Transverse colon (tissue), 4 donors: Measurements from ENCODE around the gene WASL. TPM values are rescaled to one million over a fixed set of nuclear protein-coding genes. Genes with fewer than 3 reads are reported as not detected.

Experiments used
- DNase-seq: peaks from one replicate; pipeline ENCODE4 v3.0.0-alpha.2; 2019
- H3K27ac ChIP-seq, 4 donors: fragments of 200-600 bp; sonication (generic); 2 replicates each; pipeline ENCODE4 v1.5.1; 2016 to 2018; ENCODE audit warnings: inconsistent platforms in 4 of 4
- H3K27me3 ChIP-seq: fragments of 200-600 bp; sonication (generic); 2 replicates; pipeline ENCODE4 v1.5.1; 2017; ENCODE audit warnings: inconsistent platforms
- H3K36me3 ChIP-seq, 4 donors: fragments of 200-600 bp; sonication (generic); 2 replicates each; pipeline ENCODE4 v1.5.1; 2017 to 2019; ENCODE audit warnings: inconsistent platforms in 4 of 4
- H3K4me1 ChIP-seq, 4 donors: fragments of 200-600 bp; sonication (generic); 2 replicates each; pipeline ENCODE4 v1.5.1; 2017 to 2020; ENCODE audit warnings: inconsistent platforms in 4 of 4
- H3K4me3 ChIP-seq, 4 donors: fragments of 200-600 bp; sonication (generic); 1 replicate in 1 of 4; 2 replicates in 3 of 4; pipeline versions ENCODE4 v1.5.1 to v1.6.1; 2017 to 2019; ENCODE audit warnings: inconsistent platforms in 4 of 4
- H3K9me3 ChIP-seq, 2 donors: fragments of 200-600 bp; sonication (generic); 2 replicates each; pipeline ENCODE4 v1.5.1; 2017 to 2019; ENCODE audit warnings: inconsistent platforms in 2 of 2
- CTCF ChIP-seq, 5 experiments: fragments of 200-600 bp in 3 of 5; fragments of 450-650 bp in 2 of 5; sonication (generic) in 3 of 5; IDR thresholded peaks; 1 replicate in 2 of 5; 2 replicates in 3 of 5; pipeline ENCODE4 v1.5.1; 2016 to 2017; ENCODE audit warnings: antibody characterized with exemption in 5 of 5, inconsistent platforms in 3 of 5, mild to moderate bottlenecking in 2 of 5, moderate library complexity in 1 of 5
- EP300 ChIP-seq: sonication (generic); formaldehyde crosslinking; IDR thresholded peaks from one replicate; pipeline ENCODE4 v1.6.1; 2017; ENCODE audit warnings: antibody characterized with exemption, low read depth
- POLR2A ChIP-seq: fragments of 450-650 bp; IDR thresholded peaks from one replicate; pipeline ENCODE4 v1.6.1; 2016; ENCODE audit warnings: antibody characterized with exemption, mild to moderate bottlenecking, moderate library complexity
- POLR2AphosphoS5 ChIP-seq, 3 donors: sonication (generic); formaldehyde crosslinking; IDR thresholded peaks; one replicate each; pipeline ENCODE4 v1.6.1; 2016; ENCODE audit warnings: antibody characterized with exemption in 3 of 3
- WGBS, 2 donors: methylation state at CpG; one replicate each; pipeline ENCODE4 v1.1.5; 2018; ENCODE audit warnings: low coverage in 1 of 2; 5-methylcytosine and 5-hydroxymethylcytosine counted together
- in situ Hi-C, 4 donors: fragments of 200-750 bp; cut with MboI; loops; one replicate each; pipeline versions ENCODE4 v1.15.0 to v1.15.1; 2017; ENCODE audit warnings: low sequenced_read_pairs in 3 of 4, low pct_ligation_motif_present in 1 of 4, low pct_unique_long_range_greater_than_20kb in 1 of 4
- intact Hi-C: fragments of 100-400 bp; cut with DNase I; formaldehyde crosslinking; loops from one replicate; pipeline ENCODE4 v1.15.1; 2023; ENCODE audit warnings: low total_unique reads
- total RNA-seq, 4 donors: library from RNA; depleted of rRNA; stranded (reverse); fragments of >200 nt; gene quantifications; one replicate each; pipeline ENCODE4 v1.1.0, GENCODE V29; 2016

WASL gene
- total RNA-seq, 4 donors from 2014 or later, result 30.1 to 97.8 (median 65.7) TPM

- TF ChIP-seq EP300 (no peak), POLR2A (no peak), CTCF (IDR thresholded peaks at IDR 0.05) (no peak), POLR2AphosphoS5 (IDR thresholded peaks at IDR 0.05) (no peak)
- Histone ChIP-seq H3K27me3 (no peaks in the 10 kb centered on the region), H3K4me1 (no peaks in the 10 kb centered on the region), H3K4me3 (no peak overlapping the region), H3K9me3 (no peaks in the 10 kb centered on the region), H3K27ac (peak overlapping the region in 2 of 4 donors; percentile 13 to 16), H3K36me3 (no peaks in the 10 kb centered on the region)
- WGBS, 2 donors, result 10 to 34% methylated on average over 5 to 6 of the region's 6 CpGs
- in situ Hi-C loops, result no loop called here
- no peak for DNase-seq
- intact Hi-C loops, result no loop called here
These were observed 105.0 kb downstream of the WASL start for GRCh38 chr7:123643495-123644441.

GRCh38 chr7:123641901-123642300 lies 106.9 kb downstream of the WASL start:
- H3K27ac ChIP-seq, result no peak overlapping the region
- 74 to 79% methylated on average over 3 to 5 of the region's 5 CpGs for WGBS, 2 donors
- intact Hi-C loops, result no loop called here

GRCh38 chr7:123640583-123640982 lies 108.2 kb downstream of the WASL start:
- Histone ChIP-seq H3K36me3 (no peaks in the 10 kb centered on the region), H3K27ac (no peak overlapping the region), H3K4me1 (no peaks in the 10 kb centered on the region), H3K27me3 (no peaks in the 10 kb centered on the region), H3K4me3 (no peak overlapping the region), H3K9me3 (no peaks in the 10 kb centered on the region)
- intact Hi-C loops (no loop called here), in situ Hi-C loops (no loop called here)
- TF ChIP-seq CTCF (IDR thresholded peaks at IDR 0.05) (no peak), POLR2AphosphoS5 (IDR thresholded peaks at IDR 0.05) (no peak), EP300 (no peak), POLR2A (no peak)
- DNase-seq, result no peak

More at GRCh38 chr7:123641901-123642300, 106.9 kb downstream of the WASL start:
- in situ Hi-C loops, result no loop called here
- Histone ChIP-seq H3K27me3 (no peaks in the 10 kb centered on the region), H3K9me3 (no peaks in the 10 kb centered on the region), H3K4me1 (no peaks in the 10 kb centered on the region), H3K4me3 (no peak overlapping the region), H3K36me3 (no peaks in the 10 kb centered on the region)
- TF ChIP-seq POLR2AphosphoS5 (IDR thresholded peaks at IDR 0.05), result no peak
- TF ChIP-seq EP300, result no peak
- TF ChIP-seq POLR2A, result no peak
- no peak for TF ChIP-seq CTCF (IDR thresholded peaks at IDR 0.05)
- DNase-seq, result no peak

GRCh38 chr7:123639631-123640030 lies 109.2 kb downstream of the WASL start:
- H3K27ac ChIP-seq, result no peak overlapping the region
- H3K9me3 ChIP-seq, result no peaks in the 10 kb centered on the region
- 75 to 86% methylated on average over 2 of the region's 2 CpGs for WGBS, 2 donors
- in situ Hi-C loops, result no loop called here
- H3K36me3 ChIP-seq, result no peaks in the 10 kb centered on the region
- no peaks in the 10 kb centered on the region for H3K4me1 ChIP-seq
- no peak for DNase-seq
- intact Hi-C loops, result no loop called here
- no peaks in the 10 kb centered on the region for H3K27me3 ChIP-seq
- TF ChIP-seq POLR2AphosphoS5 (IDR thresholded peaks at IDR 0.05), result no peak
- TF ChIP-seq POLR2A, result no peak
- TF ChIP-seq EP300, result no peak
- TF ChIP-seq CTCF (IDR thresholded peaks at IDR 0.05), result no peak
- H3K4me3 ChIP-seq, result no peak overlapping the region
